Uterus (tissue), 2 donors: ENCODE results near the gene SLC4A11.

Experiments
- POLR2A ChIP-seq, 2 donors: fragments of 450-650 bp; IDR thresholded peaks; one replicate each; pipeline ENCODE4 v1.6.1; 2016; ENCODE audit warnings: antibody characterized with exemption in 2 of 2, mild to moderate bottlenecking in 1 of 2, moderate library complexity in 1 of 2
- TF ChIP-seq, protein P1 (sequence below), 4 experiments: fragments of 200-600 bp in 2 of 4; fragments of 450-650 bp in 2 of 4; sonication (generic) in 2 of 4; IDR thresholded peaks; one replicate each; pipeline ENCODE4 v1.5.1; 2016 to 2019; ENCODE audit warnings: antibody characterized with exemption in 4 of 4, mild to moderate bottlenecking in 2 of 4, moderate library complexity in 1 of 4

DNA sequence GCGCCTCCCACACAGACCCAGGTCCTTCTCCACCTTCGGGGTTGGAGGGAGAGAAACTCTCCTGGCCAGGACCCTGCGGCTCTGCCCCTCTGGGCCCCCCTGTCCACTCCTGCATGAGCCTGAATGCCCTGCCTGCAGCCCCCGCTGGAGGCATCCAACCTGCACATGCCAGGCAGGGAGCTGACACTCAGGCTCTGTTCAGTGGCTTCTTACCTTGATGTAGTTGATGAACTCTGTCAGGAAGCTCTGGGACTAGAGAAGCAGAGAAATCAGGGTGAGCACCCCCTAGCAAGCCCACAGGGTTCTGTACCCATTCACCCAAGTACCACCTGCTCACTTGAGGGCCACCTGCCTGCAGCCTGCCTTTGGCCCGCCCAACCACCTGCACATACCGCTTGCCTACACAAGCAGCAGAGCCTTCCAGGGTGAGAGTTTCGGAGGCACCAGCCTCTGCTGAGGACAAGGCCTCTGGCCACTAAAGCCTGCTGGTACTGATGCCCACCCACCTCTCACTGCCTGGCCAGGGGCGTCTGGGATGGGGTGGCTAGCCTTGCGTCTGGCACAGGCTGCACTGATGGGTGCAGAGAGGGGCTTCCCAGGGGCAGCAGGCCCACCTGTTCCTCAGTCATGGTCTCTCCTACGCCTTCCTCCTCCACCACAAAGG, 44.2 kb downstream of the SLC4A11 start:
- TF ChIP-seq, protein P1, sequence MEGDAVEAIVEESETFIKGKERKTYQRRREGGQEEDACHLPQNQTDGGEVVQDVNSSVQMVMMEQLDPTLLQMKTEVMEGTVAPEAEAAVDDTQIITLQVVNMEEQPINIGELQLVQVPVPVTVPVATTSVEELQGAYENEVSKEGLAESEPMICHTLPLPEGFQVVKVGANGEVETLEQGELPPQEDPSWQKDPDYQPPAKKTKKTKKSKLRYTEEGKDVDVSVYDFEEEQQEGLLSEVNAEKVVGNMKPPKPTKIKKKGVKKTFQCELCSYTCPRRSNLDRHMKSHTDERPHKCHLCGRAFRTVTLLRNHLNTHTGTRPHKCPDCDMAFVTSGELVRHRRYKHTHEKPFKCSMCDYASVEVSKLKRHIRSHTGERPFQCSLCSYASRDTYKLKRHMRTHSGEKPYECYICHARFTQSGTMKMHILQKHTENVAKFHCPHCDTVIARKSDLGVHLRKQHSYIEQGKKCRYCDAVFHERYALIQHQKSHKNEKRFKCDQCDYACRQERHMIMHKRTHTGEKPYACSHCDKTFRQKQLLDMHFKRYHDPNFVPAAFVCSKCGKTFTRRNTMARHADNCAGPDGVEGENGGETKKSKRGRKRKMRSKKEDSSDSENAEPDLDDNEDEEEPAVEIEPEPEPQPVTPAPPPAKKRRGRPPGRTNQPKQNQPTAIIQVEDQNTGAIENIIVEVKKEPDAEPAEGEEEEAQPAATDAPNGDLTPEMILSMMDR (IDR thresholded peaks at IDR 0.05): no peak
- TF ChIP-seq POLR2A (IDR thresholded peaks at IDR 0.05): no peak
